H9 (cell line): Measurements from ENCODE around the gene AASDH. TPM values are rescaled to one million over a fixed set of nuclear protein-coding genes. Genes with fewer than 3 reads are reported as not detected.

Source experiments
- DNase-seq: peaks from one replicate; pipeline ENCODE4 v3.0.0-alpha.2; 2017
- H2AFZ ChIP-seq: one replicate; pipeline ENCODE4 v1.6.1; 2013; ENCODE audit warnings: mild to moderate bottlenecking, low read length, control low read depth, moderate library complexity
- H2AK5ac ChIP-seq: 2 replicates; pipeline ENCODE4 v1.6.1; 2013; ENCODE audit warnings: low read length, control low read depth, mixed read lengths; ENCODE audit not compliant: insufficient read length
- H2BK120ac ChIP-seq: one replicate; pipeline ENCODE4 v1.6.1; 2013; ENCODE audit warnings: low read depth, mild to moderate bottlenecking, low read length, control low read depth, inconsistent platforms; ENCODE audit not compliant: poor library complexity, severe bottlenecking
- H2BK12ac ChIP-seq: 2 replicates; pipeline ENCODE4 v1.6.1; 2013; ENCODE audit warnings: low read length, control low read depth, mixed read lengths, low read depth; ENCODE audit not compliant: insufficient read length
- H2BK15ac ChIP-seq: 2 replicates; pipeline ENCODE4 v1.6.1; 2013; ENCODE audit warnings: low read depth, low read length, control low read depth
- H2BK20ac ChIP-seq: one replicate; pipeline ENCODE4 v1.6.1; 2013; ENCODE audit warnings: low read depth, mild to moderate bottlenecking, low read length, control low read depth, inconsistent platforms; ENCODE audit not compliant: poor library complexity, severe bottlenecking
- H2BK5ac ChIP-seq: 2 replicates; pipeline ENCODE4 v1.6.1; 2013; ENCODE audit warnings: low read length, control low read depth, mixed read lengths; ENCODE audit not compliant: insufficient read length
- H3K14ac ChIP-seq: 2 replicates; pipeline ENCODE4 v1.6.1; 2013; ENCODE audit warnings: low read length, control low read depth; ENCODE audit not compliant: insufficient read depth
- H3K18ac ChIP-seq: 2 replicates; pipeline ENCODE4 v1.6.1; 2013; ENCODE audit warnings: low read depth, mild to moderate bottlenecking, mixed read lengths, low read length, control low read depth; ENCODE audit not compliant: insufficient read length
- H3K23ac ChIP-seq: 2 replicates; pipeline ENCODE4 v1.6.1; 2013; ENCODE audit warnings: low read length, control low read depth, mixed read lengths, low read depth; ENCODE audit not compliant: insufficient read length
- H3K23me2 ChIP-seq: 2 replicates; pipeline ENCODE4 v1.6.1; 2013; ENCODE audit warnings: low read depth, mild to moderate bottlenecking, mixed read lengths, low read length, control low read depth; ENCODE audit not compliant: insufficient read length, poor library complexity, severe bottlenecking
- H3K27ac ChIP-seq: 2 replicates; pipeline ENCODE4 v1.5.1; 2013; ENCODE audit warnings: low read length, control low read depth, mixed read lengths, low read depth; ENCODE audit not compliant: insufficient read length
- H3K27me3 ChIP-seq: 2 replicates; pipeline ENCODE4 v1.6.1; 2013; ENCODE audit warnings: low read length, control low read depth, inconsistent platforms; ENCODE audit not compliant: insufficient read depth
- H3K4ac ChIP-seq: 2 replicates; pipeline ENCODE4 v1.6.1; 2013; ENCODE audit warnings: low read depth, mild to moderate bottlenecking, control low read depth, inconsistent platforms, low read length, moderate library complexity
- H3K4me1 ChIP-seq: 2 replicates; pipeline ENCODE4 v1.6.1; 2013; ENCODE audit warnings: low read length, control low read depth, inconsistent platforms; ENCODE audit not compliant: insufficient read depth
- H3K4me2 ChIP-seq: 2 replicates; pipeline ENCODE4 v1.6.1; 2013; ENCODE audit warnings: low read length, control low read depth, mixed read lengths; ENCODE audit not compliant: insufficient read length, insufficient read depth
- H3K56ac ChIP-seq: 2 replicates; pipeline ENCODE4 v1.6.1; 2013; ENCODE audit warnings: low read depth, mild to moderate bottlenecking, mixed read lengths, low read length, control low read depth; ENCODE audit not compliant: insufficient read length
- H3K79me1 ChIP-seq: 2 replicates; pipeline ENCODE4 v1.6.1; 2013; ENCODE audit warnings: low read depth, mild to moderate bottlenecking, moderate library complexity, low read length, control low read depth, inconsistent platforms; ENCODE audit not compliant: insufficient read depth, poor library complexity, severe bottlenecking
- H3K79me2 ChIP-seq: 2 replicates; pipeline ENCODE4 v1.6.1; 2013; ENCODE audit warnings: low read length, control low read depth, inconsistent platforms; ENCODE audit not compliant: insufficient read depth
- H3K9ac ChIP-seq: 2 replicates; pipeline ENCODE4 v1.6.1; 2013; ENCODE audit warnings: low read length, control low read depth, mixed read lengths; ENCODE audit not compliant: insufficient read length; ENCODE audit errors: extremely low read depth
- H3K9me3 ChIP-seq: one replicate; pipeline ENCODE4 v1.6.1; 2013; ENCODE audit warnings: low read depth, low read length, inconsistent platforms; ENCODE audit not compliant: control insufficient read depth
- H3T11ph ChIP-seq: one replicate; pipeline ENCODE4 v1.6.1; 2013; ENCODE audit warnings: mild to moderate bottlenecking, low read length, control low read depth, inconsistent platforms
- H4K20me1 ChIP-seq: one replicate; pipeline ENCODE4 v1.6.1; 2013; ENCODE audit not compliant: control insufficient read depth, insufficient read length, insufficient read depth
- H4K5ac ChIP-seq: 2 replicates; pipeline ENCODE4 v1.6.1; 2013; ENCODE audit warnings: low read depth, mild to moderate bottlenecking, mixed read lengths, low read length, control low read depth; ENCODE audit not compliant: insufficient read length
- H4K8ac ChIP-seq: replicated peaks from 2 replicates; pipeline ENCODE4 v1.6.1; 2013; ENCODE audit warnings: low read length, control low read depth, mixed read lengths, low read depth; ENCODE audit not compliant: insufficient read length
- H4K91ac ChIP-seq: 2 replicates; pipeline ENCODE4 v1.6.1; 2013; ENCODE audit warnings: low read depth, mild to moderate bottlenecking, moderate library complexity, mixed read lengths, low read length, control low read depth; ENCODE audit not compliant: insufficient read length
- H3K27ac Mint-ChIP-seq, 3 experiments: 2 replicates in 2 of 3; 3 replicates in 1 of 3; pipeline ENCODE4 v1.8.0; 2020 to 2021; ENCODE audit warnings: mixed read lengths in 3 of 3, mild to moderate bottlenecking in 1 of 3, moderate library complexity in 1 of 3
- H3K27me3 Mint-ChIP-seq: 2 replicates; pipeline ENCODE4 v1.8.0; 2021; ENCODE audit warnings: low read depth, mild to moderate bottlenecking, moderate library complexity, mixed read lengths
- H3K36me3 Mint-ChIP-seq, 3 experiments: 2 replicates in 2 of 3; 3 replicates in 1 of 3; pipeline ENCODE4 v1.8.0; 2020 to 2021; ENCODE audit warnings: low read depth in 3 of 3, mixed read lengths in 3 of 3; ENCODE audit not compliant: insufficient read depth in 1 of 3
- H3K4me1 Mint-ChIP-seq, 2 experiments: 2 replicates each; pipeline ENCODE4 v1.8.0; 2020; ENCODE audit warnings: mixed read lengths in 2 of 2
- H3K4me3 Mint-ChIP-seq, 2 experiments: 2 replicates in 1 of 2; 3 replicates in 1 of 2; pipeline ENCODE4 v1.8.0; 2020 to 2021; ENCODE audit warnings: mild to moderate bottlenecking in 2 of 2, mixed read lengths in 2 of 2, moderate library complexity in 1 of 2
- H3K9me3 Mint-ChIP-seq, 2 experiments: 2 replicates in 1 of 2; 3 replicates in 1 of 2; pipeline ENCODE4 v1.8.0; 2020; ENCODE audit warnings: mild to moderate bottlenecking in 2 of 2, mixed read lengths in 2 of 2, moderate library complexity in 1 of 2
- total RNA-seq: library from RNA; stranded (reverse); gene quantifications from 2 replicates; pipeline ENCODE4 v1.2.1, GENCODE V29; 2021
- TF ChIP-seq, protein P1 (sequence below): fragments of 200-600 bp; sonication (generic); conservative IDR thresholded peaks from 3 replicates; pipeline ENCODE4 v1.8.0; 2021; ENCODE audit warnings: antibody characterized with exemption, mild to moderate bottlenecking

AASDH gene
- total RNA-seq, 1 experiment from 2014 or later = 12.9 TPM

DNA sequence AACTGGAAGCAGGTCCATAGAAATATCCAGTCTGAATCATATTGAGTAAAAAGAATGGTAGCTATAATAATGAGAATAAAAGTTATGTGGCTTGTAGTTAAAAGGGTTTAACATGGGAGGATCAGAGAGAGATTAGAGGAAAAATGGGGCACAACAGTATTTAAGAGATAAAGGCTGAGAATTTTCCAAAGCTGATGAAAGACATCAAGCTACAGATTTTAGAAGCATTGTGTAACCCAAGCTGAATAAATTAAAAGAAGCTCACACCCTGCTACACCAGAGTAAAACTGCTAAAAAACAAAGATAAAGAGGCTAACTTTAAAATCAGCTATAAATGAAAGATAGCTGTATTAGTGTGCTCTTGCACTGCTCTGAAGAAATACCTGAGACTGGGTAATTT is 94.2 kb downstream of the AASDH start:
- Histone ChIP-seq H3K9me3 (no peaks in the 10 kb centered on the region), H3K4ac (no peak overlapping the region), H4K5ac (no peak overlapping the region), H3K27me3 (peaks cover 3% of the 10 kb centered on the region; the same call in 1 of the 2 replicates), H3K9ac (no peak overlapping the region), H3K27ac (no peak overlapping the region), H2BK5ac (no peak overlapping the region), H3K14ac (no peak overlapping the region), H3T11ph (no peak overlapping the region), H3K4me2 (no peak overlapping the region), H2BK20ac (no peak overlapping the region), H4K20me1 (no peaks in the 10 kb centered on the region), H3K4me1 (no peaks in the 10 kb centered on the region; the same call in 1 of the 2 replicates), H2AK5ac (no peak overlapping the region), H4K91ac (no peak overlapping the region), H2BK15ac (no peak overlapping the region), H3K56ac (no peak overlapping the region), H3K18ac (no peak overlapping the region), H2BK12ac (no peak overlapping the region), H3K23ac (no peak overlapping the region), H3K23me2 (no peaks in the 10 kb centered on the region), H2AFZ (no peak overlapping the region), H2BK120ac (no peak overlapping the region), H4K8ac (no peak overlapping the region), H3K79me2 (no peaks in the 10 kb centered on the region), H3K79me1 (no peaks in the 10 kb centered on the region)
- Mint-ChIP-seq H3K4me3 (no peak overlapping the region), H3K9me3 (peaks cover 12 to 13% of the 10 kb centered on the region in 2 experiments; a peak in 4 of 5 replicates), H3K4me1 (peaks cover 5 to 11% of the 10 kb centered on the region in 2 experiments), H3K27ac (no peak overlapping the region), H3K36me3 (peaks cover 0 to 14% (median 3%) of the 10 kb centered on the region in 3 experiments; a peak in 4 of 7 replicates), H3K27me3 (no peaks in the 10 kb centered on the region)
- no peak for DNase-seq
- TF ChIP-seq, protein P1, sequence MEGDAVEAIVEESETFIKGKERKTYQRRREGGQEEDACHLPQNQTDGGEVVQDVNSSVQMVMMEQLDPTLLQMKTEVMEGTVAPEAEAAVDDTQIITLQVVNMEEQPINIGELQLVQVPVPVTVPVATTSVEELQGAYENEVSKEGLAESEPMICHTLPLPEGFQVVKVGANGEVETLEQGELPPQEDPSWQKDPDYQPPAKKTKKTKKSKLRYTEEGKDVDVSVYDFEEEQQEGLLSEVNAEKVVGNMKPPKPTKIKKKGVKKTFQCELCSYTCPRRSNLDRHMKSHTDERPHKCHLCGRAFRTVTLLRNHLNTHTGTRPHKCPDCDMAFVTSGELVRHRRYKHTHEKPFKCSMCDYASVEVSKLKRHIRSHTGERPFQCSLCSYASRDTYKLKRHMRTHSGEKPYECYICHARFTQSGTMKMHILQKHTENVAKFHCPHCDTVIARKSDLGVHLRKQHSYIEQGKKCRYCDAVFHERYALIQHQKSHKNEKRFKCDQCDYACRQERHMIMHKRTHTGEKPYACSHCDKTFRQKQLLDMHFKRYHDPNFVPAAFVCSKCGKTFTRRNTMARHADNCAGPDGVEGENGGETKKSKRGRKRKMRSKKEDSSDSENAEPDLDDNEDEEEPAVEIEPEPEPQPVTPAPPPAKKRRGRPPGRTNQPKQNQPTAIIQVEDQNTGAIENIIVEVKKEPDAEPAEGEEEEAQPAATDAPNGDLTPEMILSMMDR = no peak
